Erythroblast (primary cell): ENCODE measurements around the gene TM4SF18.
"Not testable (repeated sequence)": the region's sequence is repeated elsewhere in the genome, so short reads cannot be mapped to it uniquely, and the experiment has no call there.

Source experiments
- GATA1 ChIP-seq: IDR thresholded peaks from 2 replicates; pipeline ENCODE4 v1.6.1; 2011; ENCODE audit warnings: low read depth, mild to moderate bottlenecking, control low read depth, low read length, moderate library complexity
- POLR2A ChIP-seq: IDR thresholded peaks from 2 replicates; pipeline ENCODE4 v1.6.1; 2011; ENCODE audit warnings: mild to moderate bottlenecking, low read length

DNA sequence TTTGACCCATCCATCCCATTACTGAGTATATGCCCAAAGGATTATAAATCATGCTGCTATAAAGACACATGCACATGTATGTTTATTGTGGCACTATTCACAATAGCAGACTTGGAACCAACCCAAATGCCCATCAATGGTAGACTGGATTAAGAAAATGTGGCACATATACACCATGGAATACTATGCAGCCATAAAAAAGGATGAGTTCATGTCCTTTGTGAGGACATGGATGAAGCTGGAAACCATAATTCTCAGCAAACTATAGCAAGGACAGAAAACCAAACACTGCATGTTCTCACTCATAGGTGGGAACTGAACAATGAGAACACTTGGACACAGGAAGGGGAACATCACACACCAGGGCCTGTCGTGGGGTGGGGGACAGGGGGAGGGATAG is 4.0 kb upstream of the TM4SF18 start:
- TF ChIP-seq POLR2A, GATA1: not testable (repeated sequence)
